SU-DHL-6 (cell line): ENCODE results near the gene GVQW3.

ENCODE experiments used
- H2AFZ ChIP-seq: fragments of 200-600 bp; sonication (generic); 2 replicates; pipeline ENCODE4 v1.6.1; 2014; ENCODE audit warnings: low read depth, mild to moderate bottlenecking, moderate library complexity, mixed read lengths, antibody characterized with exemption, low read length; ENCODE audit not compliant: severe bottlenecking
- H3F3A ChIP-seq: fragments of 200-600 bp; shearing (Covaris generic); 2 replicates; pipeline ENCODE4 v1.6.0; 2016; ENCODE audit warnings: antibody characterized with exemption, mild to moderate bottlenecking; ENCODE audit not compliant: insufficient read depth
- H3K27ac ChIP-seq: fragments of 200-600 bp; sonication (generic); 2 replicates; pipeline ENCODE4 v1.5.1; 2016; ENCODE audit warnings: low read depth, mild to moderate bottlenecking, low read length, moderate library complexity, mixed read lengths
- H3K27me3 ChIP-seq: fragments of 200-600 bp; sonication (generic), shearing (Covaris generic); 2 replicates; pipeline ENCODE4 v1.6.0; 2014; ENCODE audit warnings: mild to moderate bottlenecking, low read length
- H3K36me3 ChIP-seq: fragments of 200-600 bp; sonication (generic); 2 replicates; pipeline ENCODE4 v1.6.1; 2014; ENCODE audit warnings: mild to moderate bottlenecking, low read length, mixed read lengths
- H3K4me2 ChIP-seq: fragments of 300-600, 200-600 bp; shearing (Covaris generic), sonication (generic); 2 replicates; pipeline ENCODE4 v1.6.0; 2014; ENCODE audit warnings: low read length, low read depth, mild to moderate bottlenecking; ENCODE audit not compliant: poor library complexity, severe bottlenecking
- H3K4me3 ChIP-seq: fragments of 200-600 bp; sonication (generic); 2 replicates; pipeline ENCODE4 v1.5.1; 2014; ENCODE audit warnings: antibody characterized with exemption, low read length, mild to moderate bottlenecking, mixed read lengths; ENCODE audit not compliant: insufficient read depth, poor library complexity, severe bottlenecking
- H3K79me2 ChIP-seq: fragments of 200-600 bp; sonication (generic); 2 replicates; pipeline ENCODE4 v1.6.1; 2014; ENCODE audit warnings: mild to moderate bottlenecking, low read length, moderate library complexity; ENCODE audit not compliant: insufficient read depth
- H3K9ac ChIP-seq: fragments of 200-600 bp; sonication (generic); 2 replicates; pipeline ENCODE4 v1.7.0; 2014; ENCODE audit warnings: mild to moderate bottlenecking, low read length
- H3K9me2 ChIP-seq: fragments of 200-600 bp; sonication (generic); replicated peaks from 2 replicates; pipeline ENCODE4 v1.6.1; 2014; ENCODE audit warnings: low read length; ENCODE audit not compliant: insufficient read depth
- H3K9me3 ChIP-seq: fragments of 200-600 bp; sonication (generic); 2 replicates; pipeline ENCODE4 v1.6.1; 2014; ENCODE audit warnings: low read length, mixed read lengths; ENCODE audit not compliant: insufficient read depth
- H4K20me1 ChIP-seq: fragments of 200-600 bp; sonication (generic); 2 replicates; pipeline ENCODE4 v1.6.1; 2014; ENCODE audit warnings: low read depth, mild to moderate bottlenecking, antibody characterized with exemption, low read length, moderate library complexity, mixed read lengths
- EZH2phosphoT487 ChIP-seq: fragments of 200-600 bp; sonication (generic), shearing (Covaris generic); conservative IDR thresholded peaks from 2 replicates; pipeline ENCODE4 v1.6.1; 2018; ENCODE audit warnings: mild to moderate bottlenecking, antibody characterized with exemption, low read length, moderate library complexity, mixed read lengths
- TF ChIP-seq, protein P1 (sequence below): fragments of 200-600 bp; sonication (generic); IDR thresholded peaks from one replicate; pipeline ENCODE4 v1.5.1; 2017; ENCODE audit warnings: antibody characterized with exemption, mild to moderate bottlenecking, low read length, moderate library complexity; ENCODE audit not compliant: insufficient read depth, poor library complexity, severe bottlenecking

Gene GVQW3

DNA sequence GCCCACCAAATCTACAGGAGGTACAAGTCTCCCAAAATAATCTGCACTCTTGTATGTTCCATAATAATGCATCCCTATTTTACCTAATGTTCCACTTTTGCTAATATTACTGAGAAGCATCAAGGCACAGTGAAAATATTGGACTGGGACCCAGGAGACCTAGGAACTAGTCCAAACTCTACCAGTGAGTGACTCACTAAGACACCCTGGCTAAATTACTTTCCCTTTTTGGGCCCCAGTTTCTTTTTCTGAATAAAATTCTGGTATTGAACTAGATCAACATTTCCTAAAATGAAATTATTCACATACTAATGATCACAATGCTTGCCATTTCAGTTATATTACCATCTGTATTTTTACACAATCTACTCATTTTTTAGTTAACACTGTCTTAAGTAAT lies 19.7 kb upstream of the GVQW3 start:
- Histone ChIP-seq H4K20me1 (peaks cover 8% of the 10 kb centered on the region; the same call in 1 of the 2 replicates), H3K27ac (no peak overlapping the region), H3K4me3 (no peak overlapping the region), H3K27me3 (no peaks in the 10 kb centered on the region), H3F3A (no peaks in the 10 kb centered on the region), H3K9me2 (no peaks in the 10 kb centered on the region), H3K4me2 (no peak overlapping the region), H2AFZ (no peak overlapping the region), H3K9ac (no peak overlapping the region), H3K9me3 (no peaks in the 10 kb centered on the region), H3K79me2 (peaks cover 44% of the 10 kb centered on the region), H3K36me3 (peaks cover 33% of the 10 kb centered on the region)
- TF ChIP-seq EZH2phosphoT487, result no peak
- TF ChIP-seq, protein P1, sequence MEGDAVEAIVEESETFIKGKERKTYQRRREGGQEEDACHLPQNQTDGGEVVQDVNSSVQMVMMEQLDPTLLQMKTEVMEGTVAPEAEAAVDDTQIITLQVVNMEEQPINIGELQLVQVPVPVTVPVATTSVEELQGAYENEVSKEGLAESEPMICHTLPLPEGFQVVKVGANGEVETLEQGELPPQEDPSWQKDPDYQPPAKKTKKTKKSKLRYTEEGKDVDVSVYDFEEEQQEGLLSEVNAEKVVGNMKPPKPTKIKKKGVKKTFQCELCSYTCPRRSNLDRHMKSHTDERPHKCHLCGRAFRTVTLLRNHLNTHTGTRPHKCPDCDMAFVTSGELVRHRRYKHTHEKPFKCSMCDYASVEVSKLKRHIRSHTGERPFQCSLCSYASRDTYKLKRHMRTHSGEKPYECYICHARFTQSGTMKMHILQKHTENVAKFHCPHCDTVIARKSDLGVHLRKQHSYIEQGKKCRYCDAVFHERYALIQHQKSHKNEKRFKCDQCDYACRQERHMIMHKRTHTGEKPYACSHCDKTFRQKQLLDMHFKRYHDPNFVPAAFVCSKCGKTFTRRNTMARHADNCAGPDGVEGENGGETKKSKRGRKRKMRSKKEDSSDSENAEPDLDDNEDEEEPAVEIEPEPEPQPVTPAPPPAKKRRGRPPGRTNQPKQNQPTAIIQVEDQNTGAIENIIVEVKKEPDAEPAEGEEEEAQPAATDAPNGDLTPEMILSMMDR, result no peak

DNA sequence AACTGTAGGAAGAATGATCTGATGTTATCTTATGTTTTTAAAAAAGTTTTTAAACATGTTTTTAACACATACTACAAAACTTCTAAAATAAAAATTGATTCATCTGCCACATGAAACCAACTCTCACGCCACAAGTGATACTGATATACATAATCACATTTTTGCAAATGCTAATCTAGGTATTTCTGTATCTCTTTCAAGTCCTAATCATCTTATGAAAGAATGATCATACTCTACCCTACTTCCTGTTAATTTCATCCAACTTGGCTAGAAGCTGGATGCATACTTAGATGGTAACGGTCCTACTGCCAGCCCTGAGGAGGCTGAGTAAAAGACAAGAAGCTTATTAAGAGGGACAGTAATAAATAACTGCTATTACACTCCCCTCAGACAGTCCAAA lies 19.3 kb upstream of the GVQW3 start:
- Histone ChIP-seq H3K36me3 (peaks cover 31% of the 10 kb centered on the region; the same call in 1 of the 2 replicates), H3F3A (no peaks in the 10 kb centered on the region), H3K9me2 (no peaks in the 10 kb centered on the region), H3K9me3 (no peaks in the 10 kb centered on the region), H3K4me3 (no peak overlapping the region), H3K9ac (no peak overlapping the region), H2AFZ (no peak overlapping the region), H3K4me2 (no peak overlapping the region), H3K27me3 (no peaks in the 10 kb centered on the region), H4K20me1 (peaks cover 8% of the 10 kb centered on the region; the same call in 1 of the 2 replicates), H3K79me2 (peaks cover 48% of the 10 kb centered on the region), H3K27ac (no peak overlapping the region)
- TF ChIP-seq EZH2phosphoT487, result no peak
- TF ChIP-seq, protein P1, result no peak

DNA sequence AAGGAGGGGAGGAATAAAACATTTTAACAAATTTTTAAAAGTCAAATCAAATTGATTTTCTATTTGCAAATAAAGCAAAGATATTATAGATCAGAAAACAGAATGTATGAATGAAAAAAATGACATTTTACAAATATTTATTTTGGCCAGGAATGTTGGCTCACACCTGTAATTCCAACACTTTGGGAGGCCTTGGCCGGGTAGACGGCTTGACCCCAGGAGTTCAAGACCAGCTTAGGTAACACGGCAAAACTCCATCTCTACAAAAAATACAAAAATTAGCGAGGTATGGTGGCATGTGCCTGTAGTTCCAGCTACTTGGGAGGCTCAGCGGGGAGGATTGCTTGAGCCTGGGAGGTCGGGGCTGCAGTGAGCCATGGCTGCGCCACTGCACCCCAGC lies 18.4 kb upstream of the GVQW3 start:
- no peaks in the 10 kb centered on the region for H3F3A ChIP-seq
- no peak overlapping the region for H3K9ac ChIP-seq
- TF ChIP-seq, protein P1, result no peak
- no peak for TF ChIP-seq EZH2phosphoT487
- H3K79me2 ChIP-seq, result peaks cover 57% of the 10 kb centered on the region
- peaks cover 8% of the 10 kb centered on the region; the same call in 1 of the 2 replicates for H4K20me1 ChIP-seq
- H2AFZ ChIP-seq, result no peak overlapping the region
- H3K4me3 ChIP-seq, result no peak overlapping the region
- H3K9me3 ChIP-seq, result no peaks in the 10 kb centered on the region
- peaks cover 23% of the 10 kb centered on the region; the same call in 1 of the 2 replicates for H3K36me3 ChIP-seq
- no peaks in the 10 kb centered on the region for H3K9me2 ChIP-seq
- H3K4me2 ChIP-seq, result no peak overlapping the region
- no peaks in the 10 kb centered on the region for H3K27me3 ChIP-seq
- H3K27ac ChIP-seq, result no peak overlapping the region
